Ramos (cell line): Measurements from ENCODE around the gene STK11IP.

Experiments
- in situ Hi-C: fragments of 300-500 bp; cut with MboI; formaldehyde crosslinking; loops from one replicate; pipeline ENCODE4 v1.14.3; 2022; ENCODE audit warnings: low sequenced_read_pairs; ENCODE audit not compliant: unreplicated experiment

Gene STK11IP

DNA sequence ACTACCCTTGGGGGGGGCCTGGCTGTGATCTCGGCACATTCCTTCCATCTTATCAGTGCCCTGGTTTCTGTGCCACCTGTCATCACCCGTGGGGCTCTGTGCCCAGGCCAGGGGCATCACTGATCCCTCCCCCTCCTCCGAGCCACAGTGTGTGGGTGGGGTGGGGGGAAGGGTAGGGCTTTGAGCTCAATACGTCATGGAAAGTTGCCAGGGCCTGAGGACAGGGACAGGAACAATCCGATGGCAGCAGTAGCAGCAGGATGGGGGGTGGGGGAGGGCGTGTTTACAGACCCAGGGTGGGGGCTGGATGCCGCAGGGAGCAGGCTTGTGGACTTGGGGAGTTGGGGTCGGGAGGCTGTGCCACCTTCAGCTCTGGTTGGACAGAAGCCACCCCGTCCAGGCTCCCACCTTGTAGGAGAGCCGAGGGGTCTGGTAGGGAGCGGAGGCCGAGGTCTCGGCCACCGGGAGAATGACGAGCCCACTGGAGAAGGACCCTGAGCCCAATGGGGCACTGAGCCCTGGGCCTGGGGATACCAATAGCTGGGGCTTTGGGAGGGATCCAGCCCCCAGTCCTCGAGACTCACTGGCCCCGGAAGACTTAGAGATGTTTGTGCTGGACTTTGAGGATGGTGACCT is 33.2 kb downstream of the STK11IP start:
- in situ Hi-C loops, result no loop called here

DNA sequence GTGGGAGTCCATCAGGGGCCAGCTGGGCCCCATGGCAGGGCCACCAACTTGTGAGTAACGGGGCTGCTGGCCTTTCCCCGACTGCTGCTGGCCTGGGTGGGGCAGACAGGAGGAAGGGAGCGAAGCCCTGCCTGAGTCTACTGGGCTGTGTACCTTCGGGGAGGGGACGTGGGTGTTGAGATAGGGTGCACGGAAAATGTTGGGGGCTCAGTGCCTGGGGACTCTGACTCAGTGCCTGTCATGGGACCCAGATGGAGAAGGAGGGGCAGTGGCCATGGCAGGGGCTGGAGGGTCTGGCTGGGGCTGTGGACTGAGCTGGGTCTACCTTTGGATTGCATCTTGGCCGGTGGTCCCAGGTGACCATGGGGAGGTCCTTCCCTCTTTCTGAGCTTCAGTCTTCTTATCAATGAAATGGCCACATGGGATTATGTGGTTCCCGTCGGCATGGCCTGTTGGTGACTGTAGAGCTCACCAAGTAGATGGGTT is 33.8 kb downstream of the STK11IP start:
- in situ Hi-C loops, result no loop called here

GRCh38 chr2:219631904-219632759 is 34.5 kb downstream of the STK11IP start:
- in situ Hi-C loops, result no loop called here

GRCh38 chr2:219632760-219633105 is 35.1 kb downstream of the STK11IP start:
- in situ Hi-C loops, result no loop called here

DNA sequence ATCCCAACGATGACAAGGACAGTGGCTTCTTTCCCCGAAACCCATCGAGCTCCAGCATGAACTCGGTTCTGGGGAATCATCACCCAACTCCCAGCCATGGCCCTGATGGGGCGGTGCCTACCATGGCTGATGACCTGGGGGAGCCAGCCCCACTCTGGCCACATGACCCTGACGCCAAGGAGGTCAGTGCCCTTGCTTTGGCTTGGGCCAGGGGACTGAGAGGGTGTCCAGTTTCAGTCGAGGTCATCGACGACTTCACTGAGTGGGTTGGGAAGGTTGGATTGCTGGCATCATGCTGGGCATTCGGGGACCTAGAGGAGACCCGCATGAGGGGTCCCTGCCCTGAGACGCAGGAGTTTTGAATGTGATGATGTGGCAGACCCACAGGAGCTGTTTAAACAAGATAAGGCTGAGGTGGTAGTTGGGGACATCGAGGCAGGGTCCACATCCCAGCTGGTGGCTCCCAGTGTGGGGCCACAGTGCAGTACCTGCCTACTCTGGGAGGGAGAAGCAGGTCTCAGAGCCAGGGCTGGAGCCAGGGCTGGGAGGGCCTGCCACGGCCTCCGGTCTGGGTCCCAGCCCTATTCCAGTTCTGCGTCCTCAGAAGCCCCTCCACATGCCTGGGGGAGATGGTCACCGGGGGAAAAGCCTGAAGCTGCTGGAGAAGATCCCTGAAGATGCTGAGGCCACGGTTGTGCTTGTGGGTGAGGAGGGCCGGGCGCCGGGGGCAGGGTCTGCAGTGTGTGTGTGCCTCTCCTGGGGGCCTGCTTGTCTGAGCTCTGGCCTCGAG is 35.8 kb downstream of the STK11IP start:
- in situ Hi-C loops, result no loop called here

- in situ Hi-C loops, result no loop called here
Measured at GRCh38 chr2:219634171-219634940, 36.7 kb downstream of the STK11IP start.

DNA sequence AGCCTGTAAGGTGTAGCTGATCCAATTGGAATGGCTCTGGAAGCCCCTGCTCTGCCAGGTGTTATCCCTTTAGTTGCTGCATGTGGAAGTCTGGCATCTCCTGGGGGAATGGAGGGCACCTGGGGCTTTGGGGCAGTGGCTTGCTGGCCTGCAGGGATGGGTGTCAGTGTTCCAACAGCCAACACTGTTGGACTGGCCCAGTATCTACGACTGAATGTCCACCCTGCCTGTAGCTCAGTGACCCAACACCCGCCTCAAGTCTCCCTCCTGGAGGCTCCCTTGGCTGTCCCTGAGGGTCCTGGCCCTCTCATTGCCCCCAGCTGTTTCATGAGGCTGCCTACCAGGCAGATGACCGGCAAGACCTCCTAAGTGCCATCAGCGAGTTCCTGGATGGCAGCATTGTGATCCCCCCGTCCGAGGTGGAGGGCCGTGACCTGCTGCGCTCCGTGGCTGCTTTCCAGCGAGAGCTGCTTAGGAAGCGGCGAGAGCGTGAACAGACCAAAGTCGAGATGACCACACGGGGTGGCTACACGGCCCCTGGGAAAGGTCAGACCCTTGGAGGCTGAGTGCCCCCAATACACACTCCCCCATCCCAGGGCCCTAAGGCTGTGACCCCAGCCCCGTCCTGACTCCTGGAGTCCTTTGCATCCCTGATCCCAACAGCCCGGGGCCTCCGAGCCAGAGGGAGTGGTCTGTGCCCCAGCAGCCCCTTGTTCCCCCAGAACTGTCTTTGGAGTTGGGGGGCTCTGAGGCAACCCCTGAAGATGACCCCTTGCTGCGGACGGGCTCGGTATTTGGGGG is 37.5 kb downstream of the STK11IP start:
- in situ Hi-C loops, result no loop called here

DNA sequence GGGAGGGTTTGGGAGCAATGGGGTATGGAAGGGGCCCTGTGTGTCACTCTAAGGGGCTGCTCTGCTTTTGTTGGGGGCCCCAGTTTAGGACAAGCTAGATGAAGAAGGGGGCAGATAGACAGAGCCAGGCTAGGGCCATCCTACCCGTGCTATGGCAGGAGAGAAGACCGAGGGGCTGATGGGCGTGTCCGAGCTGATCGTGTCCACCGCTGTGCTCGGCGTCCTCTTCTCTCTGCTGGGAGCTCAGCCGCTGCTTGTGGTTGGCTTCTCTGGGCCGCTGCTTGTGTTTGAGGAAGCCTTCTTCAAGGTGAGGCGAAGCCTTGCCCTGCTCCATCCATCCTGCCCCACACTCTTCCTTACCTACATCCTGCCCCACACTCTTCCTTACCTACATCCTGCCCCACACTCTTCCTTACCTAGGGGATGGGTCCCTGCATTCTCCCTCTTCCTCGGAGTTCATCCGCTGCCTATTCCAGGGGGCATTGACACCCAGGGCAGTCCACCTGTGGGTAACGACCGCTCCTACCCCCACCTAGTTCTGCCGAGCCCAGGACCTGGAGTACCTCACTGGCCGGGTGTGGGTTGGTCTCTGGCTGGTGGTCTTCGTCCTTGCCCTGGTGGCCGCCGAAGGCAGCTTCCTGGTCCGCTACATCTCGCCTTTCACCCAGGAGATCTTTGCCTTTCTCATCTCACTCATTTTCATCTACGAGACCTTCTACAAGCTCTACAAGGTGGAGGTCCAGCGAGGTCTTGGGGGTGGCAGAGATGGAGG is 38.7 kb downstream of the STK11IP start:
- in situ Hi-C loops, result no loop called here

DNA sequence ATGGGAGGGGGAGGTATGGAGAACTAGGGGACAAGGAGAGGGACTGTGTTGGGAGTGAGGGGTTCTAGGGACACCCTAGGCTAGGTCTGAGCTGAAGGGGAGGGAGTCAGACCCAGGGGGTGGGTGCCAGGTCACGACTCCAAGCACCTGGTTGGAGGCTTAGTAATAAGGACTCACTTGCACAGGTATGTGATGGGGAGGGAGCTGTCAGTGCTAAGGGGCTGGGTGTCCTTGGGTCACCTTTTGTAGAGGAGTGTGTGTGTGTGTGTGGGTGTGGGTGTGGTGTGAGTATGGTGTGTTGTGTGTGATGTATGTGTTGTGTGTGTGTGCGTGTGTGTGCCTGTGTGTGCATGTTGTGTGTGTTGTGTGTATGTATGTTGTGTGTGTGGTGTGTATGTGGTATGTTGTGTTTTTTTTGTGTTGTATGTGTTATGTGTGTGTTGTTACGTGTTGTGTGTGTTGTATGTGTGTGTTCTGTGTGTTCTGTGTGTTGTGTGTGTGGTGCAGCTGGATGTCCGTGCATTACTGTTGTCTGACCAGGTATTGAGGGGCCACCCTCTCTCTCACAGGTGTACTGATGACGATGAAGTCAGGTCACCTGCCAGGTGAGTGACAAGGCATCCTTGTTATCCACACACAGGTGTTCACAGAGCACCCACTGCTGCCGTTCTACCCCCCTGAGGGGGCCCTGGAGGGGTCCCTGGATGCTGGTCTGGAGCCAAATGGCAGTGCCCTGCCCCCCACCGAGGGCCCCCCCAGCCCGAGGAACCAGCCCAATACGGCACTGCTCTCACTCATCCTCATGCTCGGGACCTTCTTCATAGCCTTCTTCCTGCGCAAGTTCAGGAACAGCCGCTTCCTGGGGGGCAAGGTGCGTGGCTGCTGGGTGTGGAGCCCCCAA is 39.5 kb downstream of the STK11IP start:
- in situ Hi-C loops, result no loop called here

- in situ Hi-C loops, result no loop called here
Measured at GRCh38 chr2:219637842-219638185, 40.2 kb downstream of the STK11IP start.

GRCh38 chr2:219638217-219638947 is 40.7 kb downstream of the STK11IP start:
- in situ Hi-C loops, result no loop called here

- in situ Hi-C loops, result no loop called here
Measured at GRCh38 chr2:219638948-219639755, 41.5 kb downstream of the STK11IP start.

- in situ Hi-C loops, result loop anchor here (5.0 kb wide), 1 partner anchor 109 kb away; no protein-coding TSS in a partner anchor
Measured at GRCh38 chr2:219641390-219642068, 43.9 kb downstream of the STK11IP start.

DNA sequence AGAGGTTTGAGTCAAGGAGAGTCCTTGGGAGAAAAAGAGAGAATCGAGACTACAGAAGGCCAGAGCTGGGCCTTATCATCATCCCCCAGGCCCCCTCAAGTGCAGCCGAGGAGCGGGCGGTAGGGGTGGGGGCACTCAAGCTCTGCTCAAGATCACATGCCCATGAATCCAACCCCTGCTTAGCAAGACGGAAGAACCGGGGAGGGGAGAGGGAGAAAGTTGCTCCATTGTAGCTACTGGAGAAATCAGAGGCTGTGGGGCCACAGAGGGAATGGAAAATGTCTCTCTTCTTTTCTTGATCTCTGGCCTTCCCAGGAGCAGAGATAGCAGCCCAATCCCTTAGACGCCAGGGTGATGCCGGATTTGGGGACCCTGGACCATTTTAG is 44.4 kb downstream of the STK11IP start:
- in situ Hi-C loops, result loop anchor here (5.0 kb wide), 1 partner anchor 110 kb away; no protein-coding TSS in a partner anchor

DNA sequence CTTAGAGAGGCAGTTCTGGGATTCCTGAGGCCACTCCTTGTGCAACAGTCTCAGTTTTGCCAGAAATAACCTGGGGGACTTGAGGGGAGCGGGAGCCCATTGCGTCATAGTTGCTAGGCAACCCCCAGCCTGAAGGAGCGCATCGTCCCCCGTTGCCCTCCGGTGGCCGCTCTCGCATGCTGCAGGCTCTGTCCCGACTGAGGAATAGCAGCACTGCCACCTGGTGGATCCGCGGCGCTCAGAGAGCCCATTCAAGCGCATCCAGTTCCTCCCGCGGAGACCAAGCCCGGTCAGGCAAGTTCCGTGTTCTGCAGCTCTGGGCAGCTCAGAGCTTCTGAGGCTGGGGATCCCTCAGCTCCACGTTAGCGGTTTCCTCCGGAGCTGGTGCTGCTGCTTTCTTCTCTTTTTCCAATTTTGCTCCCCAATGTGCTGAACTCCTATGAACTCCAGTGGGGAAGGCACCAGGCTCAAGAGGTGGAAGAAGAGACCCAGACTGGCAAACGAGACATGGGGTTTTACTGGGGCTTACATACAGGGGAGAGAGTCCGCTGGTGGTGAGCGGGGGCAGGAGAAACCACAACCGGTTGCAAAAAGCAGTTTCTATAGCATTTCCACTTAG is 44.9 kb downstream of the STK11IP start:
- in situ Hi-C loops, result loop anchor here (5.0 kb wide), 1 partner anchor 110 kb away; no protein-coding TSS in a partner anchor
